Left ventricle myocardium superior (tissue), 1 donor: ENCODE measurements around the gene RAB19. TPM values are rescaled to one million over a fixed set of nuclear protein-coding genes. Genes with fewer than 3 reads are reported as not detected.
"Not testable (repeated sequence)": the region's sequence is repeated elsewhere in the genome, so short reads cannot be mapped to it uniquely, and the experiment has no call there.

Source experiments
- ATAC-seq: fragments of 200-7000 bp; cut with Tn5 transposase; one replicate; pipeline ENCODE4 v1.9.1; 2020; ENCODE audit warnings: mild to moderate bottlenecking, moderate library complexity
- DNase-seq: peaks from one replicate; pipeline ENCODE4 v3.0.0-alpha.2; 2020
- intact Hi-C: fragments of 100-400 bp; cut with micrococcal nuclease; formaldehyde crosslinking; loops from one replicate; pipeline ENCODE4 v1.11.0; 2022
- total RNA-seq: library from RNA; stranded (reverse); fragmentation: NEBNext Ultra II Directional; extraction: Animal tissue kit (Norgen Biotek cat#: 25700); gene quantifications from one replicate; pipeline ENCODE4 v1.2.1, GENCODE V29; 2021
- donor health status: DM: no; HTN: yes; CAD: no; lungs with severe emphysema.

Gene RAB19
- total RNA-seq, 1 donor from 2014 or later: not detected

GRCh38 chr7:140448781-140449480 is 45.1 kb downstream of the RAB19 start:
- ATAC-seq: no peak
- DNase-seq: no peak
- intact Hi-C loops: no loop called here

GRCh38 chr7:140451716-140452115 is 47.9 kb downstream of the RAB19 start:
- intact Hi-C loops: no loop called here
- DNase-seq (no peak), ATAC-seq (no peak)

- intact Hi-C loops: no loop called here
- no peak for DNase-seq
- no peak for ATAC-seq
Measured at GRCh38 chr7:140453273-140453672, 49.4 kb downstream of the RAB19 start.

GRCh38 chr7:140453785-140454656 is 50.2 kb downstream of the RAB19 start:
- ATAC-seq, intact Hi-C loops, DNase-seq: not testable (repeated sequence)

- ATAC-seq (no peak), DNase-seq (no peak)
- intact Hi-C loops: no loop called here
Measured at GRCh38 chr7:140454657-140455015, 50.8 kb downstream of the RAB19 start.

- no peak for ATAC-seq
- intact Hi-C loops: no loop called here
- no peak for DNase-seq
Measured at GRCh38 chr7:140455743-140456142, 51.9 kb downstream of the RAB19 start.

GRCh38 chr7:140456551-140457051 is 52.7 kb downstream of the RAB19 start:
- ATAC-seq (no peak), DNase-seq (no peak)
- intact Hi-C loops: no loop called here

- ATAC-seq (no peak), DNase-seq (no peak)
- intact Hi-C loops: no loop called here
Measured at GRCh38 chr7:140458201-140458600, 54.3 kb downstream of the RAB19 start.

- intact Hi-C loops: no loop called here
- no peak for DNase-seq
- no peak for ATAC-seq
Measured at GRCh38 chr7:140458916-140459315, 55.1 kb downstream of the RAB19 start.

- intact Hi-C loops: no loop called here
- DNase-seq (no peak), ATAC-seq (no peak)
Measured at GRCh38 chr7:140463111-140463510, 59.3 kb downstream of the RAB19 start.

GRCh38 chr7:140475747-140476333 is 72.0 kb downstream of the RAB19 start:
- intact Hi-C loops: no loop called here
- no peak for DNase-seq
- ATAC-seq: no peak

GRCh38 chr7:140476698-140477261 is 72.9 kb downstream of the RAB19 start:
- intact Hi-C loops: no loop called here
- DNase-seq: no peak
- no peak for ATAC-seq

Other genes starting within 250 kb of the RAB19 start
- 10.3 TPM for gene KDM7A, start 227.1 kb upstream of the RAB19 start, total RNA-seq
- gene SLC37A3, start 5.5 kb upstream of the RAB19 start, total RNA-seq: 11.9 TPM
- gene MKRN1, start 75.4 kb downstream of the RAB19 start, total RNA-seq: 118 TPM
- gene DENND2A, start 236.8 kb downstream of the RAB19 start, total RNA-seq: 14.4 TPM